ENCODE results near the gene ZNF777. TPM values are rescaled to one million over a fixed set of nuclear protein-coding genes. Genes with fewer than 3 reads are reported as not detected.

Gene ZNF777
- total and polyA plus RNA-seq, 2 donors from 2014 or later: 8.2 to 12.9 TPM

- Histone ChIP-seq H3K36me3 (ENCODE audit: control insufficient read depth in 2 of 3, insufficient read depth in 3 of 3, low read length in 3 of 3) (peaks cover 0 to 30% (median 22%) of the 10 kb centered on the region in 3 donors), H3K9ac (ENCODE audit: low read length in 3 of 3) (no peak overlapping the region)
These were observed 16.6 kb downstream of the ZNF777 start for GRCh38 chr7:149444287-149444686.

GRCh38 chr7:149443523-149443922 lies 17.3 kb downstream of the ZNF777 start:
- H3K27me3 ChIP-seq (ENCODE audit: control insufficient read depth, insufficient read depth, low read length): no peaks in the 10 kb centered on the region
- peaks cover 0 to 22% (median 17%) of the 10 kb centered on the region in 3 donors for H3K36me3 ChIP-seq (ENCODE audit: control insufficient read depth in 2 of 3, insufficient read depth in 3 of 3, low read length in 3 of 3)
- DNase-seq (no peak), FAIRE-seq (no peak)
- no peak for TF ChIP-seq CTCF (IDR thresholded peaks at IDR 0.05; ENCODE audit: borderline replicate concordance, extremely low read depth, insufficient read depth)
- no peak overlapping the region for H3K9ac ChIP-seq (ENCODE audit: low read length in 3 of 3)
- no peaks in the 10 kb centered on the region for H3K4me1 ChIP-seq (ENCODE audit: control insufficient read depth in 2 of 3, insufficient read depth in 2 of 3, low read depth in 1 of 3, low read length in 3 of 3)
- no peak overlapping the region for H3K27ac ChIP-seq (ENCODE audit: low read depth in 2 of 2, low read length in 2 of 2)
- no peak overlapping the region for H3K4me3 ChIP-seq (ENCODE audit: low read length in 3 of 3)
- intact Hi-C loops (cut with DNase I): no loop called here
- H3K9me3 ChIP-seq (ENCODE audit: control insufficient read depth in 2 of 3, insufficient read depth in 1 of 3, low read length in 3 of 3): no peaks in the 10 kb centered on the region

More at GRCh38 chr7:149444287-149444686, 16.6 kb downstream of the ZNF777 start:
- TF ChIP-seq CTCF (IDR thresholded peaks at IDR 0.05; ENCODE audit: borderline replicate concordance, extremely low read depth, insufficient read depth): no peak
- no peaks in the 10 kb centered on the region for H3K4me1 ChIP-seq (ENCODE audit: control insufficient read depth in 2 of 3, insufficient read depth in 2 of 3, low read depth in 1 of 3, low read length in 3 of 3)
- no peak for FAIRE-seq
- no peaks in the 10 kb centered on the region for H3K27me3 ChIP-seq (ENCODE audit: control insufficient read depth, insufficient read depth, low read length)
- H3K27ac ChIP-seq (ENCODE audit: low read depth in 2 of 2, low read length in 2 of 2): no peak overlapping the region
- intact Hi-C loops (cut with DNase I): no loop called here
- H3K9me3 ChIP-seq (ENCODE audit: control insufficient read depth in 2 of 3, insufficient read depth in 1 of 3, low read length in 3 of 3): no peaks in the 10 kb centered on the region
- H3K4me3 ChIP-seq (ENCODE audit: low read length in 3 of 3): no peak overlapping the region
- DNase-seq: no peak

GRCh38 chr7:149442924-149443323 lies 17.9 kb downstream of the ZNF777 start:
- DNase-seq (no peak), FAIRE-seq (no peak)
- no peaks in the 10 kb centered on the region for H3K4me1 ChIP-seq (ENCODE audit: control insufficient read depth in 2 of 3, insufficient read depth in 2 of 3, low read depth in 1 of 3, low read length in 3 of 3)
- no peak overlapping the region for H3K9ac ChIP-seq (ENCODE audit: low read length in 3 of 3)
- no peak overlapping the region for H3K27ac ChIP-seq (ENCODE audit: low read depth in 2 of 2, low read length in 2 of 2)
- no peak overlapping the region for H3K4me3 ChIP-seq (ENCODE audit: low read length in 3 of 3)
- TF ChIP-seq CTCF (IDR thresholded peaks at IDR 0.05; ENCODE audit: borderline replicate concordance, extremely low read depth, insufficient read depth): no peak
- intact Hi-C loops (cut with DNase I): no loop called here
- H3K9me3 ChIP-seq (ENCODE audit: control insufficient read depth in 2 of 3, insufficient read depth in 1 of 3, low read length in 3 of 3): no peaks in the 10 kb centered on the region
- no peaks in the 10 kb centered on the region for H3K27me3 ChIP-seq (ENCODE audit: control insufficient read depth, insufficient read depth, low read length)
- peaks cover 0 to 22% (median 17%) of the 10 kb centered on the region in 3 donors for H3K36me3 ChIP-seq (ENCODE audit: control insufficient read depth in 2 of 3, insufficient read depth in 3 of 3, low read length in 3 of 3)

- H3K4me1 ChIP-seq (ENCODE audit: control insufficient read depth in 2 of 3, insufficient read depth in 2 of 3, low read depth in 1 of 3, low read length in 3 of 3): no peaks in the 10 kb centered on the region
- no peak overlapping the region for H3K27ac ChIP-seq (ENCODE audit: low read depth in 2 of 2, low read length in 2 of 2)
- FAIRE-seq: no peak
- no peak for DNase-seq
- H3K4me3 ChIP-seq (ENCODE audit: low read length in 3 of 3): no peak overlapping the region
- intact Hi-C loops (cut with DNase I): no loop called here
- TF ChIP-seq CTCF (IDR thresholded peaks at IDR 0.05; ENCODE audit: borderline replicate concordance, extremely low read depth, insufficient read depth): no peak
- H3K36me3 ChIP-seq (ENCODE audit: control insufficient read depth in 2 of 3, insufficient read depth in 3 of 3, low read length in 3 of 3): peaks cover 0 to 7% (median 5%) of the 10 kb centered on the region in 3 donors
- H3K9me3 ChIP-seq (ENCODE audit: control insufficient read depth in 2 of 3, insufficient read depth in 1 of 3, low read length in 3 of 3): no peaks in the 10 kb centered on the region
- no peaks in the 10 kb centered on the region for H3K27me3 ChIP-seq (ENCODE audit: control insufficient read depth, insufficient read depth, low read length)
- no peak overlapping the region for H3K9ac ChIP-seq (ENCODE audit: low read length in 3 of 3)
These were observed 20.6 kb downstream of the ZNF777 start for GRCh38 chr7:149440222-149440621.

All from kidney (tissue), 14 donors.